SK-N-SH (cell line): ENCODE results near the gene PIEZO2.

Source experiments
- ELF1 ChIP-seq: IDR thresholded peaks from 2 replicates; pipeline ENCODE4 v1.4.0; 2012
- EZH2phosphoT487 ChIP-seq: fragments of 200-600 bp; sonication (generic); IDR thresholded peaks from 2 replicates; pipeline ENCODE4 v1.6.1; 2017; ENCODE audit warnings: low read depth, mixed run types, mild to moderate bottlenecking, antibody characterized with exemption, moderate library complexity, borderline replicate concordance
- TCF12 ChIP-seq: IDR thresholded peaks from 2 replicates; pipeline ENCODE4 v1.4.0; 2012
- TF ChIP-seq, protein P1 (sequence below): fragments of 200-600 bp; sonication (generic); IDR thresholded peaks from 2 replicates; pipeline ENCODE4 v1.6.1; 2017; ENCODE audit warnings: antibody characterized with exemption, mild to moderate bottlenecking, moderate library complexity
- TF ChIP-seq, protein P2 (sequence below): IDR thresholded peaks from 2 replicates; pipeline ENCODE4 v1.6.1; 2012; ENCODE audit warnings: mild to moderate bottlenecking, low read depth, low read length, moderate library complexity

DNA sequence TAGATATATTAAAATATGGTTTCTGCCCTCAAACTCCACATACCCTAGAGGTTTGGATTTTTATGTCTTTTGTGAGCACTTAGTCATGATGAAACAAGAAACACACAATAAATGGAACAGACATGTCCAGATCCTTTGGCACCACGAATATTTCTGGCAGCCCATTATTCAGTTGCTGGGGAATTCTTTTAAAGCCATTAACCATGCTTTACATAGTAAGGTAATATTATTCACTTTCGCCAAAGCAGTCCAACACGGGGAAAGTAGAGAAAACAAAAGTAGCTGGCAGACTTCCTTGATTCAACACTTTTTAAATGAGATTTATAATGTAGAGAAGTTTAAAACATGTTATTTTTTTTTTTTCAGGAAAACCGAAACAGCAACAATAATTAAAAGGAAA is 235.4 kb downstream of the PIEZO2 start:
- no peak for TF ChIP-seq EZH2phosphoT487
- TF ChIP-seq, protein P1, sequence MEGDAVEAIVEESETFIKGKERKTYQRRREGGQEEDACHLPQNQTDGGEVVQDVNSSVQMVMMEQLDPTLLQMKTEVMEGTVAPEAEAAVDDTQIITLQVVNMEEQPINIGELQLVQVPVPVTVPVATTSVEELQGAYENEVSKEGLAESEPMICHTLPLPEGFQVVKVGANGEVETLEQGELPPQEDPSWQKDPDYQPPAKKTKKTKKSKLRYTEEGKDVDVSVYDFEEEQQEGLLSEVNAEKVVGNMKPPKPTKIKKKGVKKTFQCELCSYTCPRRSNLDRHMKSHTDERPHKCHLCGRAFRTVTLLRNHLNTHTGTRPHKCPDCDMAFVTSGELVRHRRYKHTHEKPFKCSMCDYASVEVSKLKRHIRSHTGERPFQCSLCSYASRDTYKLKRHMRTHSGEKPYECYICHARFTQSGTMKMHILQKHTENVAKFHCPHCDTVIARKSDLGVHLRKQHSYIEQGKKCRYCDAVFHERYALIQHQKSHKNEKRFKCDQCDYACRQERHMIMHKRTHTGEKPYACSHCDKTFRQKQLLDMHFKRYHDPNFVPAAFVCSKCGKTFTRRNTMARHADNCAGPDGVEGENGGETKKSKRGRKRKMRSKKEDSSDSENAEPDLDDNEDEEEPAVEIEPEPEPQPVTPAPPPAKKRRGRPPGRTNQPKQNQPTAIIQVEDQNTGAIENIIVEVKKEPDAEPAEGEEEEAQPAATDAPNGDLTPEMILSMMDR, result no peak
- no peak for TF ChIP-seq TCF12
- no peak for TF ChIP-seq ELF1
- TF ChIP-seq, protein P2, sequence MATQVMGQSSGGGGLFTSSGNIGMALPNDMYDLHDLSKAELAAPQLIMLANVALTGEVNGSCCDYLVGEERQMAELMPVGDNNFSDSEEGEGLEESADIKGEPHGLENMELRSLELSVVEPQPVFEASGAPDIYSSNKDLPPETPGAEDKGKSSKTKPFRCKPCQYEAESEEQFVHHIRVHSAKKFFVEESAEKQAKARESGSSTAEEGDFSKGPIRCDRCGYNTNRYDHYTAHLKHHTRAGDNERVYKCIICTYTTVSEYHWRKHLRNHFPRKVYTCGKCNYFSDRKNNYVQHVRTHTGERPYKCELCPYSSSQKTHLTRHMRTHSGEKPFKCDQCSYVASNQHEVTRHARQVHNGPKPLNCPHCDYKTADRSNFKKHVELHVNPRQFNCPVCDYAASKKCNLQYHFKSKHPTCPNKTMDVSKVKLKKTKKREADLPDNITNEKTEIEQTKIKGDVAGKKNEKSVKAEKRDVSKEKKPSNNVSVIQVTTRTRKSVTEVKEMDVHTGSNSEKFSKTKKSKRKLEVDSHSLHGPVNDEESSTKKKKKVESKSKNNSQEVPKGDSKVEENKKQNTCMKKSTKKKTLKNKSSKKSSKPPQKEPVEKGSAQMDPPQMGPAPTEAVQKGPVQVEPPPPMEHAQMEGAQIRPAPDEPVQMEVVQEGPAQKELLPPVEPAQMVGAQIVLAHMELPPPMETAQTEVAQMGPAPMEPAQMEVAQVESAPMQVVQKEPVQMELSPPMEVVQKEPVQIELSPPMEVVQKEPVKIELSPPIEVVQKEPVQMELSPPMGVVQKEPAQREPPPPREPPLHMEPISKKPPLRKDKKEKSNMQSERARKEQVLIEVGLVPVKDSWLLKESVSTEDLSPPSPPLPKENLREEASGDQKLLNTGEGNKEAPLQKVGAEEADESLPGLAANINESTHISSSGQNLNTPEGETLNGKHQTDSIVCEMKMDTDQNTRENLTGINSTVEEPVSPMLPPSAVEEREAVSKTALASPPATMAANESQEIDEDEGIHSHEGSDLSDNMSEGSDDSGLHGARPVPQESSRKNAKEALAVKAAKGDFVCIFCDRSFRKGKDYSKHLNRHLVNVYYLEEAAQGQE, result no peak
